H1 (cell line): ENCODE results near the gene ZFYVE21. TPM values are rescaled to one million over a fixed set of nuclear protein-coding genes. Genes with fewer than 3 reads are reported as not detected.

ENCODE experiments used
- JUN ChIP-seq: IDR thresholded peaks from 2 replicates; pipeline ENCODE4 v1.6.1; 2011; ENCODE audit warnings: low read depth, mild to moderate bottlenecking, improper control_type of control experiment, low read length
- SIX5 ChIP-seq: IDR thresholded peaks from 2 replicates; pipeline ENCODE4 v1.6.1; 2011; ENCODE audit warnings: mild to moderate bottlenecking, low read depth, low read length
- SUZ12 ChIP-seq: fragments of 200-600 bp; sonication (generic); IDR thresholded peaks from 2 replicates; pipeline ENCODE4 v1.6.1; 2012; ENCODE audit warnings: mild to moderate bottlenecking, inconsistent platforms, low read length, moderate library complexity, mixed read lengths
- USF2 ChIP-seq: IDR thresholded peaks from 2 replicates; pipeline ENCODE4 v1.6.1; 2011; ENCODE audit warnings: low read length, improper control_type of control experiment
- polyA plus RNA-seq, 7 experiments: library from polyadenylated mRNA; depleted of rRNA in 3 of 7; stranded (reverse) in 5 of 7; unstranded in 2 of 7; fragments of >200 nt in 5 of 7; fragments of 200-250 nt in 2 of 7; gene quantifications; 1 replicate in 5 of 7; 2 replicates in 1 of 7; 4 replicates in 1 of 7; pipeline versions ENCODE4 v1.2.1 to v1.2.3, GENCODE V29; 2011 to 2013; ENCODE audit warnings: missing spikeins in 2 of 7, mixed read lengths in 2 of 7
- total RNA-seq: library from RNA; stranded (reverse); fragmentation: NEBNext Ultra II Directional; extraction: Animal tissue kit (Norgen Biotek cat#: 25700); gene quantifications from 2 replicates; pipeline ENCODE4 v1.2.1, GENCODE V29; 2021

ZFYVE21 gene
- total and polyA plus RNA-seq, 2 of the 8 experiments (the other 6 are each of a cell fraction or from before 2014, with no cell fraction given): 53.4 to 127 TPM

DNA sequence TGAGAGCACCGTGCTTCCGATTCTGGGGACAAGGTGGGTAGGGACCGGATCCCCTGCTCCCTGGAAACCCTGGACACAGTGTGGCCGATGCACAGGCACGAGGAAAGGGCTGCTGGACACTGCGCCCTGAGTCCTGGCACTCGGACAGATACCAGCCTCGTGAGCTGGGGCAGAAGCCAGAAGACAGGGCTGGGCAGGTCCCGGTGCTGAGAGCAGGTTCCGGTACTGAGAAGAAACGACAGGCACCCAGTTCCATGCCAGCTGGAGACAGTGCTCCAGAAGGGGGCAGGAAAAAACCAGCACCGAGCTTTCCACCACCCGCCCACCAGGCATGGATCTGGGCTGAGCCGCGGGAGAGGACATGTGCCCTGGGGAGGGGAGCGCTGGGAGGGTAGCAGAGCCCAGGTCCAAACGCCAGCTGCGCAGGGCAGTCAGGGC, 6.8 kb upstream of the ZFYVE21 start (continued):
- TF ChIP-seq JUN (no peak), SUZ12 (no peak), SIX5 (no peak), USF2 (no peak)
